ENCODE measurements around the gene INTS2. TPM values are rescaled to one million over a fixed set of nuclear protein-coding genes. Genes with fewer than 3 reads are reported as not detected.

Gene INTS2
- polyA plus RNA-seq, 1 donor (not counting 4 experiments of a cell fraction or from before 2014, with no cell fraction given): 10.4 TPM

GRCh38 chr17:61972311-61972710 lies 44.5 kb upstream of the INTS2 start:
- Histone ChIP-seq H3K4me1 (ENCODE audit: control insufficient read depth, extremely low read depth, insufficient read depth, low read length) (no peaks in the 10 kb centered on the region), H2AFZ (ENCODE audit: control insufficient read depth, low read length) (no peak overlapping the region), H4K20me1 (ENCODE audit: control insufficient read depth, extremely low read depth, insufficient read depth, low read length) (no peaks in the 10 kb centered on the region), H3K9me3 (ENCODE audit: control insufficient read depth, low read depth, low read length) (no peaks in the 10 kb centered on the region), H3K4me3 (ENCODE audit: control insufficient read depth in 2 of 3, extremely low read depth in 1 of 3, insufficient read depth in 2 of 3, low read depth in 1 of 3, low read length in 3 of 3) (no peak overlapping the region), H3K9me1 (ENCODE audit: control insufficient read depth, extremely low read depth, insufficient read depth, low read length) (no peaks in the 10 kb centered on the region), H3K79me2 (ENCODE audit: control insufficient read depth, insufficient read depth, low read length) (peaks cover 11% of the 10 kb centered on the region), H3K4me2 (ENCODE audit: control insufficient read depth, extremely low read depth, insufficient read depth, low read depth, low read length) (no peak overlapping the region), H3K27ac (ENCODE audit: control insufficient read depth, insufficient read depth, low read length) (no peak overlapping the region), H3K27me3 (ENCODE audit: control insufficient read depth, extremely low read depth, insufficient read depth, low read length) (no peaks in the 10 kb centered on the region), H3K36me3 (ENCODE audit: control insufficient read depth in 2 of 2, extremely low read depth in 1 of 2, insufficient read depth in 2 of 2, low read length in 2 of 2) (peaks cover 3 to 8% of the 10 kb centered on the region in 2 experiments), H3K9ac (ENCODE audit: control insufficient read depth, extremely low read depth, insufficient read depth, low read length) (no peak overlapping the region)
- DNase-seq (ENCODE audit: low read depth, low spot score) (no peak), FAIRE-seq (no peak)
- no peak for TF ChIP-seq EZH2 (IDR thresholded peaks at IDR 0.05; ENCODE audit: low read length)
- TF ChIP-seq CTCF (optimal IDR thresholded peaks at IDR 0.05 in 1 of 3, IDR thresholded peaks at IDR 0.05 in 1 of 3, conservative IDR thresholded peaks at IDR 0.05 in 1 of 3; ENCODE audit: extremely low read depth in 1 of 3, insufficient read depth in 2 of 3, low read length in 3 of 3): no peak
- dilution Hi-C loops (cut with MboI; ENCODE audit: extremely low pct_ligation_motif_present, low sequenced_read_pairs): no loop called here

DNA sequence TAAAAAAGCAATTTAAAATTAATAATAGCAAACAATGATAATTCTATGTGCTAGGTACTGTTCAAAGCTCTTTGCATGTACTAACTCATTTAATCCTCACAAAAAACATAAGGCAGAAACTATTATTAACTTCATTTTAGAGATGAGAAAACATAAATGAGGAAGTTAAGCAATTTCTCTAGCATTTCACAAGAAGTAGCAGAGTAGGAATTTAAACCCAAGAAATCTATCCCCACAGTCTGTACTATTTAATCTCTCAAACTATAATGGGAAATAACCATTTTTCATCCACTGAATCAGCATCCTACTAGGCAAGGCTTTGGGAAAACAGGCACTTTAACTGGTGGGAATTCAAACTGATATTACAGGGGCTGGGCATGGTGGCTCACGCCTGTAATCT lies 42.2 kb upstream of the INTS2 start:
- H3K4me1 ChIP-seq (ENCODE audit: control insufficient read depth, extremely low read depth, insufficient read depth, low read length): no peaks in the 10 kb centered on the region
- no peak overlapping the region for H2AFZ ChIP-seq (ENCODE audit: control insufficient read depth, low read length)
- H3K27ac ChIP-seq (ENCODE audit: control insufficient read depth, insufficient read depth, low read length): no peak overlapping the region
- H3K4me3 ChIP-seq (ENCODE audit: control insufficient read depth in 2 of 3, extremely low read depth in 1 of 3, insufficient read depth in 2 of 3, low read depth in 1 of 3, low read length in 3 of 3): no peak overlapping the region
- no peaks in the 10 kb centered on the region for H4K20me1 ChIP-seq (ENCODE audit: control insufficient read depth, extremely low read depth, insufficient read depth, low read length)
- no peaks in the 10 kb centered on the region for H3K9me1 ChIP-seq (ENCODE audit: control insufficient read depth, extremely low read depth, insufficient read depth, low read length)
- no peak for DNase-seq (ENCODE audit: low read depth, low spot score)
- H3K4me2 ChIP-seq (ENCODE audit: control insufficient read depth, extremely low read depth, insufficient read depth, low read depth, low read length): no peak overlapping the region
- peaks cover 5% of the 10 kb centered on the region for H3K79me2 ChIP-seq (ENCODE audit: control insufficient read depth, insufficient read depth, low read length)
- TF ChIP-seq CTCF (optimal IDR thresholded peaks at IDR 0.05 in 1 of 3, IDR thresholded peaks at IDR 0.05 in 1 of 3, conservative IDR thresholded peaks at IDR 0.05 in 1 of 3; ENCODE audit: extremely low read depth in 1 of 3, insufficient read depth in 2 of 3, low read length in 3 of 3) (no peak), EZH2 (IDR thresholded peaks at IDR 0.05; ENCODE audit: low read length) (no peak)
- H3K36me3 ChIP-seq (ENCODE audit: control insufficient read depth in 2 of 2, extremely low read depth in 1 of 2, insufficient read depth in 2 of 2, low read length in 2 of 2): peaks cover 5 to 11% of the 10 kb centered on the region in 2 experiments
- H3K27me3 ChIP-seq (ENCODE audit: control insufficient read depth, extremely low read depth, insufficient read depth, low read length): no peaks in the 10 kb centered on the region
- FAIRE-seq: no peak
- H3K9ac ChIP-seq (ENCODE audit: control insufficient read depth, extremely low read depth, insufficient read depth, low read length): no peak overlapping the region
- H3K9me3 ChIP-seq (ENCODE audit: control insufficient read depth, low read depth, low read length): no peaks in the 10 kb centered on the region
- dilution Hi-C loops (cut with MboI; ENCODE audit: extremely low pct_ligation_motif_present, low sequenced_read_pairs): no loop called here
